T-helper 2 cell treated with Interferon-gamma antibody and Interleukin-4, amounts not matched to agents 5 μg/mL and 100 μg/mL, for 36 hours (primary cell): ENCODE data around the gene SPTBN1.
"Not testable (repeated sequence)": the region's sequence is repeated elsewhere in the genome, so short reads cannot be mapped to it uniquely, and the experiment has no call there.

Experiments
- DNase-seq: peaks from one replicate; pipeline ENCODE4 v3.0.0; 2021; ENCODE audit warnings: low spot score
- H3K27ac Mint-ChIP-seq: one replicate; pipeline ENCODE4 v1.8.0; 2021; ENCODE audit warnings: mild to moderate bottlenecking, mixed read lengths
- H3K27me3 Mint-ChIP-seq: one replicate; pipeline ENCODE4 v1.8.0; 2021; ENCODE audit warnings: low read depth, mixed read lengths
- H3K36me3 Mint-ChIP-seq: one replicate; pipeline ENCODE4 v1.8.0; 2021; ENCODE audit warnings: low read depth, mixed read lengths
- H3K4me1 Mint-ChIP-seq: one replicate; pipeline ENCODE4 v1.8.0; 2021; ENCODE audit warnings: low read depth, mixed read lengths
- H3K4me3 Mint-ChIP-seq: one replicate; pipeline ENCODE4 v1.8.0; 2022; ENCODE audit warnings: mild to moderate bottlenecking, moderate library complexity, mixed read lengths
- H3K9me3 Mint-ChIP-seq: one replicate; pipeline ENCODE4 v1.8.0; 2021; ENCODE audit warnings: mixed read lengths

Gene SPTBN1

DNA sequence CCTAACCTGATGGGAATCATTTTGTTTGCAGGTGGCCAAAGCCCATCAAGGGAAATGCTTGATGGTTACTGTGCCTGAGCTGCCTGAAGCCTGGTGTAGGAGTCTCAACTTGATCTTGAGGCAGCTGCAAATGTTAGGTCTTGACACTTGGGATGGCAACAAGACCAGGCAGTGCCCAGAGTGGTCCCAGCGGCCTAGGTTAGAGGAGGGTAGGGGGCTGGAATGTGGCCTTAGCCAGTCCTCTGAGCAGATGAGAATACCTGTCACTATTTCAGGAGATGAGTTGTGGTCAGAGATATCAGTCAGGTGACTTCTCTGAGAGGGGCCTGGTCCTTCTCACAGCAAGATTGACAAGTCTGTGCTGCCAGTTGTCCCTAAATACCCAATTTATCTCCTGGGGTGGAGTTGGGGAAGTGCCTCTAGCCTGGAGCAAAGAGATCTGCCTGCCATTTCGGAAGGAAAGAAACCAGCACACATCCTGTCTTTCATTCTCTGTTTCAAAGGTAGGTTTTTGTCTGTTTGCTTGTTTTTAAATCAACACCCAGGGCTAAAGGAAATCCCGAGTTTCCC lies 13.4 kb downstream of the SPTBN1 start:
- no peak for DNase-seq
- peaks cover 11% of the 10 kb centered on the region for H3K27me3 Mint-ChIP-seq
- H3K36me3 Mint-ChIP-seq, result no peaks in the 10 kb centered on the region
- H3K27ac Mint-ChIP-seq, result no peak overlapping the region
- no peaks in the 10 kb centered on the region for H3K4me1 Mint-ChIP-seq
- H3K4me3 Mint-ChIP-seq, result no peak overlapping the region
- no peaks in the 10 kb centered on the region for H3K9me3 Mint-ChIP-seq

DNA sequence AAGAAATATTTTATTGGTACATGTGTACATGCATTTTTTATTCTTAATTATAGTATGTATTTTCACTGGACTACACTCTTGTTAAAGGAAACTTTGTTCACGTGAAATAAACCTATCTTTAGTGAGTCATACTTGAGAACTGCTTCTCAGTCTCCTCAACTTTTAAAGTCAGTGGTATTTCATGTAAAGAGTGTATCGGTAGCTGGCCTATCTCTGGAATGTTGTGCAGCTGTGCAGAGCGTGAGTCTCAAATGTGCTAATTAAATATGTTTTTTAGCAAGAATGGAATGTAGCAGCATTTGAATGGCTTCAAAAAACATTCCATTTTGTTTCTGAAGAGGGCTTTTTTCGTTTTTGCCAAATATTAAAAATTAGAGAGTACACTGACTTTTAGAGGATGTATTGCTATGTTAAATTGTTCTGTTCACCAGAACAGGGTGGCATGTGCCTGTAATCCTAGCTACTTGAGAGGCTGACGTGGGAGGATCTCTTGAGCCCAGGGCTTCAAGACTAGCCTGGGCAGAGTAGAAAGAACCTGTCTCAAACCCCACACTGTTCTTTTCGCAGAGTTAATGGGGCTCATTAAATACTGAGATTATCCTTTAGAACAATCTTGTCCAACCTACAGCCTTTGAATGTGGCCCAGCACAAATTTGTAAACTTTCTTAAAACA lies 14.3 kb downstream of the SPTBN1 start:
- H3K4me1 Mint-ChIP-seq, result no peaks in the 10 kb centered on the region
- no peak for DNase-seq
- peaks cover 11% of the 10 kb centered on the region for H3K27me3 Mint-ChIP-seq
- no peak overlapping the region for H3K4me3 Mint-ChIP-seq
- no peak overlapping the region for H3K27ac Mint-ChIP-seq
- H3K9me3 Mint-ChIP-seq, result no peaks in the 10 kb centered on the region
- H3K36me3 Mint-ChIP-seq, result no peaks in the 10 kb centered on the region

DNA sequence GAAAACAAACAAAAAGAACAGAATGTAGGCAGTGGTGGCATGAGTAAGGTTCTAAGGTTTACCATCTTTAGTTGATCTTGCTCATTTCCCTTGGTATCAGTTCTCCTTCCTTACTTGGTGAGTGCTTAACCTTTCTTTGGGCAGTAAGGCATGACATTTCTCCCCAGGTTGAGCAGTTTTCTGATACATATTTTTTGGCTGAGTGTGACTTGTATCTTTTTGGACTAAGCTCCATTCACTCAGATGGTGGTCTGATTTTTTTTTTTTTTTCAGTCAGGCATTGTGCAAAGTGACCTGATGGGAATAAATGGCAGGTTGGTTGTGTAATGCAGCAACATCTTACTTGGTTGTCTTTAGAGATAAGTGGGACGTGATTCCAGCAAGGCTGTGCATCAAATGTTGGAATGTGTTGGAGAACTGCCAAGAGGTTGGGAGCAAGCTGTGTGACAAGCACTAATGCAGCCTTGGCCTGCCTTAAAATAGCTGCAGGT lies 15.1 kb downstream of the SPTBN1 start:
- Mint-ChIP-seq H3K9me3 (no peaks in the 10 kb centered on the region), H3K27ac (no peak overlapping the region), H3K4me1 (no peaks in the 10 kb centered on the region), H3K4me3 (no peak overlapping the region), H3K27me3 (peaks cover 11% of the 10 kb centered on the region), H3K36me3 (no peaks in the 10 kb centered on the region)
- no peak for DNase-seq

DNA sequence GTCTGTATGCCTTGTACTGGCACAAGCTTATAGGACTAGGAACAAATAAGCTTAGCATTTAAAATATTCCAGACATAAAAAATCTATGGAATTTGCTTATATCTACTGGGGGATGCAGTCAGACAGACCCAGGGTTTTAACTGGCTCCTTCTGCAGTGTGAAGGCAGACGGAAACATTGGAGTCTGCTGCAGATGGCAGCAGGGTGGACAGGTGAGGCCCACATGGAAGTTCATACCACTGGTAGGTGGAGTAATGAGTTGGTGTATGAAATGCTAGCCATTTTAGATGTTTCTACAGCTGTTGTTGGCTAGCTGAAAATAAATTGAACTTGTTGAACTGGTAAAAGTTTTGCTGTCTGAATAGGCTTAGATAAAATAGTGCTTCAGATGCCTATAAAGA lies 17.7 kb downstream of the SPTBN1 start:
- Mint-ChIP-seq H3K9me3 (no peaks in the 10 kb centered on the region), H3K4me1 (no peaks in the 10 kb centered on the region), H3K36me3 (no peaks in the 10 kb centered on the region), H3K4me3 (no peak overlapping the region), H3K27ac (no peak overlapping the region), H3K27me3 (peaks cover 9% of the 10 kb centered on the region)
- DNase-seq, result no peak

DNA sequence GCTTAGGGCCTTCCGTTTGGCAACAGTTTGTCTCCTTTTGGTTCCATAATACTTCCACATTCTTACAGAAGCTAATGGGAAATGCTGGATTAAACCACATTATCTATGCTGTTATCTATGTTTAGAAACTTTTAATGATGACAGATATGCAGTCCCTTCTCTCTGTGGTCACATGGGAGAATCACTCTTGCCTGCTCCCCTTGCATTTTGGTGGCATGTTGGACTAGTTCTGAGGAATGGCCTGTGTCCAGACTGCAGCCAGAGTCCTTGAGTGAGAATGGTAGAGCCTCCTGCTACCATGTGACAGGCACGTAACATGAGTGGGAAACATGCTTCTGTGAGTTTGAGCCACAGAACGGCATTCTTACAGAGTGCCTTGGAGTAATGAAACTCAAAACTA lies 19.2 kb downstream of the SPTBN1 start:
- no peak for DNase-seq
- H3K36me3 Mint-ChIP-seq, result no peaks in the 10 kb centered on the region
- peaks cover 7% of the 10 kb centered on the region for H3K27me3 Mint-ChIP-seq
- no peaks in the 10 kb centered on the region for H3K9me3 Mint-ChIP-seq
- H3K4me3 Mint-ChIP-seq, result no peak overlapping the region
- no peaks in the 10 kb centered on the region for H3K4me1 Mint-ChIP-seq
- no peak overlapping the region for H3K27ac Mint-ChIP-seq

DNA sequence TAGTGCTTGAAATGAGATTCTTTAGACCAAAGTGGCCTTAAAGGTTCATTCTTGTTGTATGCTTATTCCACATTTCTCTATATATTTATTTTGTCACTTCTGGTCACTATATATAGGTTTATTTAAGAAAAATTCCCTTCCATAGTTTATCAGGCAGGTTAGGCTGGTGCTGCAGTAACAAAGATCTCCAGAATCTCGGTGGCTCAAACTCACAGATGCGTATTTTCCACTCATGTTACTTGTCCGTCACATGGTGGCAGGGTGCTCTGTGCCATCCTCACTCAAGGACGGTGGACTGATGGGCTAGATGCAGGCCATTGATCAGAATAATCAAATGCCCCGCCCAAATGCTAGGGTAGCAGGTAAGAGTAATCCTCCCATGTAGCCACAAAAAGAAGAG lies 19.8 kb downstream of the SPTBN1 start:
- Mint-ChIP-seq H3K9me3 (no peaks in the 10 kb centered on the region), H3K36me3 (no peaks in the 10 kb centered on the region), H3K27ac (no peak overlapping the region), H3K4me1 (no peaks in the 10 kb centered on the region), H3K4me3 (no peak overlapping the region), H3K27me3 (peaks cover 7% of the 10 kb centered on the region)
- DNase-seq, result no peak

DNA sequence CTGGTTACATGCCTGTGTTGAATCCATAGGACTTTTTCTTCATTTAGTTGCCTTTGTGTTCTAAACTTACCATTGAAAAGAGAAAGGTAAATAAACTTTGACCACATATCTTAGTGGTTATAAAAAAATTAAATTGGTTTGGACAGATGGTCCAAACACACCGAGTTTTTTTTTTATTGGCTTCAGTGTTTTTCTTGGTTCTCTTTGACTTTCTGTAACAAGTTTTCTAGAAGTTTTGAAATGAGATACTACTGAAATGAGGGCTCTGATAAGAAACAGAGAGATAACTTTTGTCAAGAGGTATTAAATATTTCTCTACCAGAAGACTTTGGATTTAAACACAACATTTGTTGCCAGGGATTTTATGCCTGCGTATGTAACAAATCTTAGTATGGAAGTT lies 20.7 kb downstream of the SPTBN1 start:
- Mint-ChIP-seq H3K4me3 (no peak overlapping the region), H3K4me1 (no peaks in the 10 kb centered on the region), H3K27ac (no peak overlapping the region), H3K27me3 (peaks cover 6% of the 10 kb centered on the region), H3K9me3 (no peaks in the 10 kb centered on the region), H3K36me3 (no peaks in the 10 kb centered on the region)
- no peak for DNase-seq

DNA sequence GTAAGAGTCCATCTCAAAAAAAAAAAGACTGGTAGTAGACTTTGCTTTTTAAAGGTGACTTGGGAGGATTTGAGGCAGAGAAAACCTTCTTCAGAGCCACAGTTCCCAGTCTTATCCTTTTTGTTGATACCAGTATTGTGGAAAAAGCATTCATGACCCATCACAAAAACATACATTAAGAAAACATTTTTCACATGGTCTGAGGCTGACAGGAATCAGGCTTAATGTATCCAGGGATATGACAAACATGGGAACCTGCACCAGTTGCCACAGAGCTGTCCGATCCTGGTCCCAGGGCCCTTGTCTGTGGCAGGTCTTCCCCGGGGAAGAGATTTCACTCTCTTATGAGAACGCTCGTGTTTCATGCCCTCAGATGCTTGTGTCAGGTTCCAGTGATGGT lies 21.8 kb downstream of the SPTBN1 start:
- no peak for DNase-seq
- H3K4me1 Mint-ChIP-seq, result no peaks in the 10 kb centered on the region
- H3K9me3 Mint-ChIP-seq, result no peaks in the 10 kb centered on the region
- H3K36me3 Mint-ChIP-seq, result no peaks in the 10 kb centered on the region
- no peak overlapping the region for H3K27ac Mint-ChIP-seq
- peaks cover 6% of the 10 kb centered on the region for H3K27me3 Mint-ChIP-seq
- H3K4me3 Mint-ChIP-seq, result no peak overlapping the region

DNA sequence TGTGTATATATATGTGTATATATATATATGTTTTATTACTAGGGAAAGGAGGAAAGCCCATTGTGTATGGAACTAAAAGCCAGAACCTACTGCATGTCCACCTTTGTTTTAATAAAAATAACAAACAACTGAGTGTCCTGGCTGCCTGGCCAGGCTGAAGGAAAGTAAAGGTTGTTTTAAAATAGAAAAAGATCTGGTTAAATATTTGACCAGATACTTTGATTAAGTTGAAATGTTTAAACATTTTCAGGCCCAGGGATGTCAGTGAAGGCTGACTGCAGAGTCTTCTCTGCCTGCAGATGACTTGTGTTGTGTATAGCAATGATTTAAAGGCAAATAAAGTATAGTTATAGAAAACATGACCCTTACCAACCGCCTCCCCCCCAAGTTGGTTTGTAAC lies 22.8 kb downstream of the SPTBN1 start:
- no peak for DNase-seq
- no peaks in the 10 kb centered on the region for H3K36me3 Mint-ChIP-seq
- no peaks in the 10 kb centered on the region for H3K9me3 Mint-ChIP-seq
- H3K4me1 Mint-ChIP-seq, result no peaks in the 10 kb centered on the region
- no peak overlapping the region for H3K4me3 Mint-ChIP-seq
- peaks cover 4% of the 10 kb centered on the region for H3K27me3 Mint-ChIP-seq
- no peak overlapping the region for H3K27ac Mint-ChIP-seq

DNA sequence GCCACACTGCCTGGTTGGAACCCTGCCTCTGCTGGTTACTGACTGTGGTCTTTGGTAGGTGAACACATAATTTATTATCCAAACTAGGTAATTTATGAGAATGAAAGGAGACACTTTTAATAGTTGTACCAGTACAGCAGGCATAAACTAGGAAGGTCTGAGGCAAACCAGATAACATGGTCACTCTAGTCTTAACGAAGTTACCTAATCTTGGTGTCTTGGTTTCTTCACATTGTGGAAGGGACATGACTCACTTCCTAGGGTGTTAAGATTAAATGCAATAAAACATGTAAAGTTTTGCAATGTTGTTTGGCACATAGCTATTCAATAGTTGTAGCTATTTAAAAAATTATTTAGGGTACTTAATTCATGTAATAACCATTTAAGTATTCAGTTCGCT lies 23.3 kb downstream of the SPTBN1 start:
- DNase-seq, result no peak
- Mint-ChIP-seq H3K9me3 (no peaks in the 10 kb centered on the region), H3K36me3 (no peaks in the 10 kb centered on the region), H3K27ac (no peak overlapping the region), H3K4me1 (no peaks in the 10 kb centered on the region), H3K27me3 (peaks cover 2% of the 10 kb centered on the region), H3K4me3 (no peak overlapping the region)

DNA sequence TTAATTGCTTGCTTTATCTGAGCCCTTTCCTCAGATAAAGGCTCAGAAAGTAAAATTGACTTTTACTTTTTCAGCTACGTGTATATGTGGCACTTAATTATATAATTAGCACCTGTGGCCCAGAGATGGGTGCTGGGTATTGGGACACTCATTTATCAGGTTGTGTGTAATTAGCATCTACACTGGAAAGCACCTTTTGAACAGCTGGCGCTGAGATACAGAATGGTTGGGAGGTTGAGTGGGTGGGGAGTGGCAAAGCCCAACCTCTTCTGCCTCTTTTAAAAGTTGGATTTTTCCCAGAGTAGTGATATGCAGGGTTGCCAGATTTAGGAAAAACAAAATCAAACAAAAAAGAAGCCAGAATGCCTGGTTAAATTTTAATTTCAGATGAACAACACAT lies 23.9 kb downstream of the SPTBN1 start:
- Mint-ChIP-seq H3K36me3 (no peaks in the 10 kb centered on the region), H3K4me1 (no peaks in the 10 kb centered on the region), H3K27me3 (peaks cover 2% of the 10 kb centered on the region), H3K27ac (no peak overlapping the region), H3K4me3 (no peak overlapping the region), H3K9me3 (no peaks in the 10 kb centered on the region)
- DNase-seq, result no peak

DNA sequence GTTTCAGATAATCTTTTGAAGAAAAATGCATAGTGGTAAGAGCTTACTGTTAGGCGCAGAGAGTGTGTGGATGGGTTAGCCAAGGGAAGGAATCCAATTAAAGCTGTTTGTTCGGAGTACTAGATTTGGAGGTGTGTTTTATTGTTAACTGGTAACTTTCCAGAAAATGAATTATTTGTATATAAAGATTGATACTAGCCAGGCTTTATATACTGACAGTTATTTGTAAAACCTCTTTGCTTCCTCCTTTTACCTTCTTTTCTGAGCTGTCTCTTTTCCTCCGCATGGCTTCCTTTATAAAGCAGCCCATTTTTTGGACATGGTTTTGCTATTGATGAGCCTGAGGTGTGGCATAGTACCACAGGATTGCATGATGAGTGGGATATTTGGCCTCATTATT lies 25.6 kb downstream of the SPTBN1 start:
- Mint-ChIP-seq H3K4me3 (no peak overlapping the region), H3K9me3 (no peaks in the 10 kb centered on the region), H3K4me1 (no peaks in the 10 kb centered on the region), H3K36me3 (no peaks in the 10 kb centered on the region), H3K27ac (no peak overlapping the region), H3K27me3 (peaks cover 2% of the 10 kb centered on the region)
- no peak for DNase-seq

DNA sequence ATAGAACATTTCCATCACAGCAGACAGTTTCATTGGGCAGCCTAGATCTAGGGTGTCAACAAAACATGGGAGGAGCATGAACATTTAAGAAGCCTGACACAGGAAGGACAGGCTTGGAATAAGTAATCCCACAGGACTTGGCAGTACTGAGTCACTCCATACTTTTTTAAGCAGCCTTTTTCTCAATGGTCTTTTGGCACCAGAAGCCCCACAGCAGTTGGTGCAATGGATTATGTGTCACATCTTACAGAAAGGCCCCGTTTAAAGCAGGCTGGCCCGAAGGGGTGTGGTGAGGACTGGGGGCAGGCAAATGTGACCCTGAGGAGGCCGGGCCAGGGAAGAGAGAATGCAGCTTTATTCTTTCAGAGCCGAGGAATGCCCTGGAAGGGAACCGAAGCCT lies 26.6 kb downstream of the SPTBN1 start:
- no peaks in the 10 kb centered on the region for H3K36me3 Mint-ChIP-seq
- no peaks in the 10 kb centered on the region for H3K9me3 Mint-ChIP-seq
- peaks cover 2% of the 10 kb centered on the region for H3K27me3 Mint-ChIP-seq
- no peaks in the 10 kb centered on the region for H3K4me1 Mint-ChIP-seq
- no peak for DNase-seq
- no peak overlapping the region for H3K4me3 Mint-ChIP-seq
- H3K27ac Mint-ChIP-seq, result no peak overlapping the region

DNA sequence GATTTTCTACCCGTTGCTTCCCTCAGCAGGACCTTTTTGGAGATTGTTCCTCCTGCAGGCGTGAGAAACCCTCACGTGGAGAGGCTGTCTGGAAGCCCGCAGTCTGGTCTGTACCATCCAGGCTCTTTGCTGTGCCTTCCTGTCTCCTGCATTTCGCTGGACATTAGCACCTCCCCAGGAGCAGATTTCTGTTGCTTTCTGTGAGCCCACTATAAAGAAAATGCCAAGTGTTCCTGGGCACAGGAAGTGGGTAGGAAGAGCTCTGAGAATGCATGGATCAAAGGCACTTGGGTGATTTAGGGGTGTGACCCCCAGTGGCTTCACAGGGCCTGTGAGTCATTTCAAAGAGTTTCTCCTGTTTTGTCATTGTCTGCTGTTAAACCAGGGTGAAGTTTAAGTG lies 27.3 kb downstream of the SPTBN1 start:
- DNase-seq, result no peak
- Mint-ChIP-seq H3K27ac (no peak overlapping the region), H3K27me3 (peaks cover 2% of the 10 kb centered on the region), H3K36me3 (no peaks in the 10 kb centered on the region), H3K4me3 (no peak overlapping the region), H3K4me1 (no peaks in the 10 kb centered on the region), H3K9me3 (no peaks in the 10 kb centered on the region)

DNA sequence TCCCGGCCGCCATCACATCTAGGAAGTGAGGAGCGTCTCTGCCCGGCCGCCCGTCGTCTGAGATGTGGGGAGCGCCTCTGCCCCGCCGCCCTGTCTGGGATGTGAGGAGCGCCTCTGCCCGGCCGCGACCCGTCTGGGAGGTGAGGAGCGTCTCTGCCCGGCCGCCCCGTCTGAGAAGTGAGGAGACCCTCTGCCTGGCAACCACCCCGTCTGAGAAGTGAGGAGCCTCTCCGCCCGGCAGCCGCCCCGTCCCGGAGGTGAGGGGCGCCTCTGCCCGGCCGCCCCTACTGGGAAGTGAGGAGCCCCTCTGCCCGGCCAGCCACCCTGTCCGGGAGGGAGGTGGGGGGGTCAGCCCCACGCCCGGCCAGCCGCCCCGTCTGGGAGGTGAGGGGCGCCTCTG lies 29.6 kb downstream of the SPTBN1 start:
- not testable (repeated sequence) for H3K27me3 Mint-ChIP-seq, H3K36me3 Mint-ChIP-seq, H3K27ac Mint-ChIP-seq, H3K9me3 Mint-ChIP-seq, DNase-seq, H3K4me3 Mint-ChIP-seq, H3K4me1 Mint-ChIP-seq
